ENCODE data around the gene DNMBP. TPM values are rescaled to one million over a fixed set of nuclear protein-coding genes. Genes with fewer than 3 reads are reported as not detected.

DNMBP gene
- total RNA-seq, 4 donors from 2014 or later, result 17.9 to 37.6 (median 20.6) TPM

DNA sequence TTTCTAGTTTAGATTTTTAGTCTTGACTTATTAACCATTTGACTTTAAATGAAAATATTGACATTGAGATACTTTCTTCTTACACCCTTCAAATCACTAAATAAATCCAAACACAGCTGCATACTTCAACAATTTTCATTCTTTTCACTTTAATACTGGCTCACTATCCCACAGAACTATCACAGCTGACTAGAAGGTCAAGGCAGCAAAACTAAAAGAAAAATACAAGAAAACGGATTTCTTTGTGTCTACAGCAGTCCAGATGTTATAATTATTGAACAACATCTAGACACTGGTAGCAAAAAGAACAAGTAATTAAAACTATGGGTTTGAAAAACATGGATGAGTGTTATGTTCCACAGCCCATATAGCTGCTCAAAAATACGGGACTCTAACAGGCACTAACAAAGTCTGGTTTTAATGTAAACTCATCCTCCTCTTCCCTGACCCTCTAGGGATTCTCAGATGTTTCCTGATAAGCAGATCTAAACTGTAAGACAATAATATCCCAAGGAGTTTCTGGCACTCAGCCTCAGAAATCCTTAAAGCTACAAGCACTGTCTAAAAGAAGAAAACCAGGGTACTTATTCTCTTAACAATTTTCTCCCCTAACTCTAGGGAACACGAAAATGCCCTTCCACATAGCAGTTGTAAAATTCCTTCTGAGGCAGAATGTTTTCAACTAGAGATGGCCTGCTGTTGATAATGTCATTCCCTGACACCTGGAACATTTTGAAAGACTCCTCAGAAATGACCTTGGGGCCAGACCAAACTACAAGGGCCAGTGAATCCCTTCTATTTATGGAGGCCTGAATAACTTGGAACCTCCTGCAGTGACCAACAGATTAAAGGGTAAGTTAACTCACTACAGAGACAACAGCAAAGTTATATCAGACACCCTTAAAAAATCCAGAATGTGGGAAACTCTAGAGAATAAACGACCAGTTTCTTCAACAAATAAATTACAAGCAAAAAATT lies 12.8 kb downstream of the DNMBP start:
- Histone ChIP-seq H3K36me3 (no peaks in the 10 kb centered on the region), H3K4me1 (peaks cover 9 to 86% (median 14%) of the 10 kb centered on the region in 3 donors), H3K27me3 (no peaks in the 10 kb centered on the region), H3K4me3 (no peak overlapping the region), H3K27ac (peak overlapping the region in 2 of 4 donors; percentile 29 to 51), H3K9me3 (no peaks in the 10 kb centered on the region)
- TF ChIP-seq POLR2A (IDR thresholded peaks at IDR 0.05), result no peak
- no peak for TF ChIP-seq EP300 (IDR thresholded peaks at IDR 0.05)
- TF ChIP-seq, protein P1, sequence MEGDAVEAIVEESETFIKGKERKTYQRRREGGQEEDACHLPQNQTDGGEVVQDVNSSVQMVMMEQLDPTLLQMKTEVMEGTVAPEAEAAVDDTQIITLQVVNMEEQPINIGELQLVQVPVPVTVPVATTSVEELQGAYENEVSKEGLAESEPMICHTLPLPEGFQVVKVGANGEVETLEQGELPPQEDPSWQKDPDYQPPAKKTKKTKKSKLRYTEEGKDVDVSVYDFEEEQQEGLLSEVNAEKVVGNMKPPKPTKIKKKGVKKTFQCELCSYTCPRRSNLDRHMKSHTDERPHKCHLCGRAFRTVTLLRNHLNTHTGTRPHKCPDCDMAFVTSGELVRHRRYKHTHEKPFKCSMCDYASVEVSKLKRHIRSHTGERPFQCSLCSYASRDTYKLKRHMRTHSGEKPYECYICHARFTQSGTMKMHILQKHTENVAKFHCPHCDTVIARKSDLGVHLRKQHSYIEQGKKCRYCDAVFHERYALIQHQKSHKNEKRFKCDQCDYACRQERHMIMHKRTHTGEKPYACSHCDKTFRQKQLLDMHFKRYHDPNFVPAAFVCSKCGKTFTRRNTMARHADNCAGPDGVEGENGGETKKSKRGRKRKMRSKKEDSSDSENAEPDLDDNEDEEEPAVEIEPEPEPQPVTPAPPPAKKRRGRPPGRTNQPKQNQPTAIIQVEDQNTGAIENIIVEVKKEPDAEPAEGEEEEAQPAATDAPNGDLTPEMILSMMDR (IDR thresholded peaks at IDR 0.05), result no peak
- TF ChIP-seq POLR2AphosphoS5 (IDR thresholded peaks at IDR 0.05), result no peak
- no peak for ATAC-seq
- WGBS, 2 donors (ENCODE audit: low coverage in 1 of 2), result 13 to 14% methylated on average over 4 of the region's 4 CpGs

DNA sequence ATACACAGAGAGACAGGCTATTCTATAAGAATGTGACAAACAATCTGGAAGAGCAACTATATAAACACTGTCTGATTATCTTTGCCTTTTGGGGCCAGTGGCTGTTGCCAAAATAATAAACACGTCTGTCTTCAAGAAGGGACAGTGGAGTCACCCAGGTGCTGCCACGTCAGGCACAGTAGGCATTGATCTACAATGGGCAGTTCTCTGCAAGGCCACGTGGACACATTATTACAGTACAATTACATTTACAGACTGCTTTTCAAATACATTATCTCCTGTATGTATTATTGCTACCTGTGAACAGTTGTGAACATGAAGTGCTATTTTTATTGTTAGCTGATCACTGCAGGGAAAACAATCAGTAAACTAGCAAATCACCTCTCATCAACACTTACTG lies 14.0 kb downstream of the DNMBP start:
- WGBS, 2 donors (ENCODE audit: low coverage in 1 of 2), result 41 to 54% methylated on average over 3 of the region's 3 CpGs
- Histone ChIP-seq H3K27ac (no peak overlapping the region), H3K36me3 (no peaks in the 10 kb centered on the region), H3K4me1 (peaks cover 7 to 74% (median 9%) of the 10 kb centered on the region in 3 donors), H3K9me3 (no peaks in the 10 kb centered on the region), H3K27me3 (no peaks in the 10 kb centered on the region), H3K4me3 (no peak overlapping the region)
- ATAC-seq, result no peak
- TF ChIP-seq EP300 (IDR thresholded peaks at IDR 0.05) (no peak), POLR2A (IDR thresholded peaks at IDR 0.05) (no peak), POLR2AphosphoS5 (IDR thresholded peaks at IDR 0.05) (no peak)
- TF ChIP-seq, protein P1 (IDR thresholded peaks at IDR 0.05), result no peak

GRCh38 chr10:99995269-99995668 lies 14.5 kb downstream of the DNMBP start:
- Histone ChIP-seq H3K27ac (peak overlapping the region in 1 of 4 donors; percentile 37), H3K36me3 (no peaks in the 10 kb centered on the region), H3K4me1 (peaks cover 7 to 70% (median 9%) of the 10 kb centered on the region in 3 donors), H3K9me3 (no peaks in the 10 kb centered on the region), H3K4me3 (no peak overlapping the region), H3K27me3 (no peaks in the 10 kb centered on the region)
- no peak for ATAC-seq
- WGBS, 2 donors (ENCODE audit: low coverage in 1 of 2), result 41 to 79% methylated on average over 2 to 3 of the region's 3 CpGs
- TF ChIP-seq, protein P1 (IDR thresholded peaks at IDR 0.05), result no peak
- TF ChIP-seq POLR2AphosphoS5 (IDR thresholded peaks at IDR 0.05), result no peak
- TF ChIP-seq EP300 (IDR thresholded peaks at IDR 0.05), result no peak
- no peak for TF ChIP-seq POLR2A (IDR thresholded peaks at IDR 0.05)

- no peak overlapping the region for H3K4me3 ChIP-seq
- 100% methylated on average over 2 to 3 of the region's 5 CpGs for WGBS, 2 donors (ENCODE audit: low coverage in 1 of 2)
- H3K9me3 ChIP-seq, result no peaks in the 10 kb centered on the region
- H3K36me3 ChIP-seq, result no peaks in the 10 kb centered on the region
- TF ChIP-seq, protein P1 (IDR thresholded peaks at IDR 0.05), result no peak
- H3K4me1 ChIP-seq, result peaks cover 7 to 65% (median 7%) of the 10 kb centered on the region in 3 donors
- peak overlapping the region in 2 of 4 donors; percentile 34 to 37 for H3K27ac ChIP-seq
- no peaks in the 10 kb centered on the region for H3K27me3 ChIP-seq
- ATAC-seq, result no peak
These were observed 14.9 kb downstream of the DNMBP start for GRCh38 chr10:99994801-99995200.
